HG03520 (cell line): Measurements from ENCODE around the gene NELFB.
A peak's percentile ranks its signal among the peaks of the same experiment; 100 is the strongest.

Source experiments
- ATAC-seq: cut with Tn5 transposase; IDR thresholded peaks from one replicate; pipeline ENCODE4 v1.9.1; 2021; ENCODE audit warnings: mild to moderate bottlenecking, moderate library complexity; ENCODE audit not compliant: unreplicated experiment

The NELFB gene

GRCh38 chr9:137266585-137267453, 11.7 kb downstream of the NELFB start:
- no peak for ATAC-seq

GRCh38 chr9:137267933-137268355, 12.8 kb downstream of the NELFB start:
- ATAC-seq: no peak

- no peak for ATAC-seq
Measured at GRCh38 chr9:137268538-137269201, 13.5 kb downstream of the NELFB start.

- no peak for ATAC-seq
Measured at GRCh38 chr9:137269231-137269772, 14.2 kb downstream of the NELFB start.

- no peak for ATAC-seq
Measured at GRCh38 chr9:137270929-137271695, 16.0 kb downstream of the NELFB start.

GRCh38 chr9:137271696-137272076, 16.6 kb downstream of the NELFB start:
- no peak for ATAC-seq

GRCh38 chr9:137272241-137273094, 17.3 kb downstream of the NELFB start:
- no peak for ATAC-seq

- no peak for ATAC-seq
Measured at GRCh38 chr9:137273095-137273490, 18.0 kb downstream of the NELFB start.

GRCh38 chr9:137273611-137274320, 18.6 kb downstream of the NELFB start:
- ATAC-seq: no peak

- ATAC-seq: no peak
Measured at GRCh38 chr9:137275203-137275587, 20.1 kb downstream of the NELFB start.

GRCh38 chr9:137275588-137276472, 20.7 kb downstream of the NELFB start:
- ATAC-seq: no peak

- no peak for ATAC-seq
Measured at GRCh38 chr9:137276473-137277328, 21.6 kb downstream of the NELFB start.

- ATAC-seq: peak; percentile 48
Measured at GRCh38 chr9:137277329-137278041, 22.4 kb downstream of the NELFB start, which contains the start of gene TOR4A. Gene TOR4A, plus strand, starts transcription at chr9:137277726. Its CDS starts 964 bp downstream, at chr9:137278690.

GRCh38 chr9:137278061-137278701, 23.1 kb downstream of the NELFB start:
- ATAC-seq: peak; percentile 5

- no peak for ATAC-seq
Measured at GRCh38 chr9:137278721-137279711, 23.9 kb downstream of the NELFB start.
